ENCODE data around the gene AFAP1. TPM values are rescaled to one million over a fixed set of nuclear protein-coding genes. Genes with fewer than 3 reads are reported as not detected.
A peak's percentile ranks its signal among the peaks of the same experiment; 100 is the strongest.

AFAP1 gene
- total RNA-seq, 4 donors from 2014 or later: 4.4 to 16.6 (median 10.7) TPM

DNA sequence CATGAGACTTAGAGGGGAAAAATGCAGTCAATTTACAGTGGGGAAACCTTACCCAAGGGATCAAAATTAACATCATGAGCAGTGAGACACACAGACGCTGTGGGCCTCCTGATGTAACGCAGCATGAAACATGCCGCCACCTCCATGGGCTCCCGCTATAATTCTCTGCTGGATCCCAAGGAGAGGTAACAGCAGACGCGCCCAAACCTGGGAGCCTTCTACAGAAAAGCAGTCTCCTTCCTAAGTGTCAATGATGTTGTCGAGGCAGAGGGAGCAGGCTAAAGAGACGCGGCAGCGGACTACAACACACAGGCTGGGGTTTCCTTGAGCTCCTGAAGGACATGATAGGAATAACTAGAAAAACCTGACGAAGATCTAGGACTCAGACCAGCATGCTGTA, 142.3 kb downstream of the AFAP1 start:
- H3K27me3 ChIP-seq: no peaks in the 10 kb centered on the region

DNA sequence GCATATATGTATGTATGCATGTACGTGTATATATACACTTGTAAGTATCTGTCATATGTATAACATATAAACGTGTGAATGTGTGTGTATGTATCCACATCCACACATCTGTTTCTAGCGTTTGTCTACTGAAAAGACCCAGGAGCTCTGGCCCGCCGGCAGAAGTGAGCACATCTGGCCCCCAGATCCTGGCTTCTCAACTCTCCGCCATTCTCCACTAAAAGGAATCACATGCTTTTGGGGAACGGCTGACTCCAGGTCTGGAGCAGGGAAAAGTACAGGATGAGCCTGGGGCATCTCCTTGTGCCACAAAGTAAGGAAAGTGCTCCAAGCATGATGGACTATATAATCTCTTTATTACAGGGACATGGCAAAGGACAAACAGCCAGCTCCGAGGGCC, 143.7 kb downstream of the AFAP1 start:
- Histone ChIP-seq H3K4me1 (no peaks in the 10 kb centered on the region), H3K4me3 (no peak overlapping the region), H3K27ac (no peak overlapping the region), H3K36me3 (peaks cover 0 to 92% (median 0%) of the 10 kb centered on the region in 3 donors), H3K27me3 (no peaks in the 10 kb centered on the region), H3K9me3 (no peaks in the 10 kb centered on the region)
- WGBS, 2 donors: 77 to 82% methylated on average over 7 to 8 of the region's 8 CpGs
- TF ChIP-seq POLR2A (IDR thresholded peaks at IDR 0.05): no peak
- TF ChIP-seq, protein P1, sequence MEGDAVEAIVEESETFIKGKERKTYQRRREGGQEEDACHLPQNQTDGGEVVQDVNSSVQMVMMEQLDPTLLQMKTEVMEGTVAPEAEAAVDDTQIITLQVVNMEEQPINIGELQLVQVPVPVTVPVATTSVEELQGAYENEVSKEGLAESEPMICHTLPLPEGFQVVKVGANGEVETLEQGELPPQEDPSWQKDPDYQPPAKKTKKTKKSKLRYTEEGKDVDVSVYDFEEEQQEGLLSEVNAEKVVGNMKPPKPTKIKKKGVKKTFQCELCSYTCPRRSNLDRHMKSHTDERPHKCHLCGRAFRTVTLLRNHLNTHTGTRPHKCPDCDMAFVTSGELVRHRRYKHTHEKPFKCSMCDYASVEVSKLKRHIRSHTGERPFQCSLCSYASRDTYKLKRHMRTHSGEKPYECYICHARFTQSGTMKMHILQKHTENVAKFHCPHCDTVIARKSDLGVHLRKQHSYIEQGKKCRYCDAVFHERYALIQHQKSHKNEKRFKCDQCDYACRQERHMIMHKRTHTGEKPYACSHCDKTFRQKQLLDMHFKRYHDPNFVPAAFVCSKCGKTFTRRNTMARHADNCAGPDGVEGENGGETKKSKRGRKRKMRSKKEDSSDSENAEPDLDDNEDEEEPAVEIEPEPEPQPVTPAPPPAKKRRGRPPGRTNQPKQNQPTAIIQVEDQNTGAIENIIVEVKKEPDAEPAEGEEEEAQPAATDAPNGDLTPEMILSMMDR (IDR thresholded peaks at IDR 0.05): no peak
- intact Hi-C loops (cut with DNase I): no loop called here
- no peak for DNase-seq

More for the DNA sequence above, 142.3 kb downstream of the AFAP1 start:
- no peak for TF ChIP-seq POLR2A (IDR thresholded peaks at IDR 0.05)
- TF ChIP-seq, protein P1 (IDR thresholded peaks at IDR 0.05): no peak
- Histone ChIP-seq H3K27ac (no peak overlapping the region), H3K4me3 (no peak overlapping the region), H3K36me3 (peaks cover 0 to 83% (median 0%) of the 10 kb centered on the region in 3 donors), H3K9me3 (no peaks in the 10 kb centered on the region), H3K4me1 (no peaks in the 10 kb centered on the region)
- intact Hi-C loops (cut with DNase I): no loop called here
- no peak for DNase-seq
- WGBS, 2 donors: 85 to 86% methylated on average over 9 to 11 of the region's 11 CpGs

GRCh38 chr4:7793186-7793585, 146.5 kb downstream of the AFAP1 start:
- no peaks in the 10 kb centered on the region for H3K27me3 ChIP-seq
- H3K9me3 ChIP-seq: no peaks in the 10 kb centered on the region
- no peak for DNase-seq
- TF ChIP-seq, protein P1 (IDR thresholded peaks at IDR 0.05): no peak
- H3K36me3 ChIP-seq: peaks cover 0 to 80% (median 0%) of the 10 kb centered on the region in 3 donors
- no peak overlapping the region for H3K4me3 ChIP-seq
- intact Hi-C loops (cut with DNase I): no loop called here
- 77 to 88% methylated on average over 10 of the region's 10 CpGs for WGBS, 2 donors
- no peak overlapping the region for H3K27ac ChIP-seq
- peaks cover 0 to 12% (median 4%) of the 10 kb centered on the region in 3 donors for H3K4me1 ChIP-seq

GRCh38 chr4:7792616-7793015, 147.0 kb downstream of the AFAP1 start:
- H3K27me3 ChIP-seq: no peaks in the 10 kb centered on the region
- H3K9me3 ChIP-seq: no peaks in the 10 kb centered on the region
- peaks cover 0 to 12% (median 4%) of the 10 kb centered on the region in 3 donors for H3K4me1 ChIP-seq
- peaks cover 0 to 80% (median 0%) of the 10 kb centered on the region in 3 donors for H3K36me3 ChIP-seq
- no peak overlapping the region for H3K27ac ChIP-seq
- TF ChIP-seq, protein P1 (IDR thresholded peaks at IDR 0.05): no peak
- no peak for TF ChIP-seq POLR2A (IDR thresholded peaks at IDR 0.05)
- WGBS, 2 donors: 69 to 85% methylated on average over 8 of the region's 8 CpGs
- no peak for DNase-seq
- intact Hi-C loops (cut with DNase I): no loop called here
- no peak overlapping the region for H3K4me3 ChIP-seq

- Histone ChIP-seq H3K27me3 (no peaks in the 10 kb centered on the region), H3K4me3 (no peak overlapping the region), H3K4me1 (peaks cover 0 to 12% (median 4%) of the 10 kb centered on the region in 3 donors), H3K36me3 (peaks cover 0 to 79% (median 2%) of the 10 kb centered on the region in 3 donors), H3K27ac (peak overlapping the region in 1 of 4 donors; percentile 26), H3K9me3 (no peaks in the 10 kb centered on the region)
- intact Hi-C loops (cut with DNase I): no loop called here
- whole genome bisulfite sequencing, 2 donors: 55 to 68% methylated on average over 2 of the region's 2 CpGs
- DNase-seq: no peak
- no peak for TF ChIP-seq POLR2A (IDR thresholded peaks at IDR 0.05)
- TF ChIP-seq, protein P1 (IDR thresholded peaks at IDR 0.05): no peak
Observed at GRCh38 chr4:7790999-7791398, 148.7 kb downstream of the AFAP1 start.

Measured in esophagus squamous epithelium (tissue), 5 donors.